Body of pancreas (tissue), 4 donors: ENCODE data around the gene CALML3. TPM values are rescaled to one million over a fixed set of nuclear protein-coding genes. Genes with fewer than 3 reads are reported as not detected.
A peak's percentile ranks its signal among the peaks of the same experiment; 100 is the strongest.

Experiments used
- ATAC-seq: fragments of 150-250 bp; one replicate; pipeline ENCODE4 v1.9.1; 2016
- DNase-seq, 4 donors: peaks; one replicate each; pipeline ENCODE4 v3.0.0-alpha.2; 2019
- H3K27ac ChIP-seq, 4 donors: fragments of 200-600 bp; sonication (generic); 1 replicate in 3 of 4; 2 replicates in 1 of 4; pipeline versions ENCODE4 v1.5.1 to v1.6.1; 2016 to 2019; ENCODE audit warnings: mild to moderate bottlenecking in 1 of 4, mixed read lengths in 1 of 4, moderate library complexity in 1 of 4
- H3K27me3 ChIP-seq, 2 donors: fragments of 200-600 bp; sonication (generic); one replicate each; pipeline ENCODE4 v1.6.0; 2016; ENCODE audit warnings: mild to moderate bottlenecking in 1 of 2
- H3K36me3 ChIP-seq, 2 donors: fragments of 200-600 bp; sonication (generic); replicated peaks in 1 of 2; 2 replicates each; pipeline ENCODE4 v1.5.1; 2016; ENCODE audit warnings: low read depth in 2 of 2; ENCODE audit not compliant: insufficient read depth in 1 of 2
- H3K4me1 ChIP-seq: fragments of 200-600 bp; sonication (generic); one replicate; pipeline ENCODE4 v1.6.0; 2016
- H3K4me3 ChIP-seq, 2 donors: fragments of 200-600 bp; sonication (generic); 1 replicate in 1 of 2; 2 replicates in 1 of 2; pipeline ENCODE4 v1.5.1; 2016 to 2019
- H3K9me3 ChIP-seq, 3 donors: fragments of 200-600 bp; sonication (generic); 1 replicate in 2 of 3; 2 replicates in 1 of 3; pipeline ENCODE4 v1.5.1; 2016
- CTCF ChIP-seq, 7 experiments: fragments of 450-650 bp in 4 of 7; fragments of 200-600 bp in 3 of 7; sonication (generic) in 3 of 7; IDR thresholded peaks; one replicate each; pipeline ENCODE4 v1.5.1; 2016 to 2019; ENCODE audit warnings: antibody characterized with exemption in 7 of 7
- POLR2A ChIP-seq, 3 donors: fragments of 450-650 bp; IDR thresholded peaks; one replicate each; pipeline ENCODE4 v1.6.1; 2016; ENCODE audit warnings: antibody characterized with exemption in 3 of 3, mild to moderate bottlenecking in 2 of 3
- WGBS, 2 donors: methylation state at CpG; one replicate each; pipeline ENCODE4 v1.1.5; 2017; 5-methylcytosine and 5-hydroxymethylcytosine counted together
- intact Hi-C: fragments of 100-400 bp; cut with DNase I; formaldehyde crosslinking; loops from one replicate; pipeline ENCODE4 v1.15.1; 2023
- total RNA-seq, 2 donors: library from RNA; depleted of rRNA; stranded (reverse); fragments of >200 nt; gene quantifications; one replicate each; pipeline ENCODE4 v1.1.0, GENCODE V29; 2016

The CALML3 gene
- total RNA-seq, 2 donors from 2014 or later = not detected

GRCh38 chr10:5534051-5534821, 9.5 kb downstream of the CALML3 start:
- intact Hi-C loops = no loop called here
- H3K27ac ChIP-seq = no peak overlapping the region
- peak in 1 of 4 donors; percentile 7 for DNase-seq
- no peaks in the 10 kb centered on the region for H3K36me3 ChIP-seq
- no peak for ATAC-seq
- no peaks in the 10 kb centered on the region for H3K27me3 ChIP-seq
- TF ChIP-seq CTCF (IDR thresholded peaks at IDR 0.05) (no peak), POLR2A (IDR thresholded peaks at IDR 0.05) (no peak)
- H3K4me1 ChIP-seq = peaks cover 5% of the 10 kb centered on the region
- no peak overlapping the region for H3K4me3 ChIP-seq
- WGBS, 2 donors = 85 to 90% methylated on average over 38 of the region's 38 CpGs
- H3K9me3 ChIP-seq = no peaks in the 10 kb centered on the region

- Histone ChIP-seq H3K9me3 (no peaks in the 10 kb centered on the region), H3K4me1 (no peaks in the 10 kb centered on the region), H3K27me3 (no peaks in the 10 kb centered on the region), H3K36me3 (no peaks in the 10 kb centered on the region), H3K4me3 (no peak overlapping the region), H3K27ac (no peak overlapping the region)
- TF ChIP-seq CTCF (IDR thresholded peaks at IDR 0.05) (no peak), POLR2A (IDR thresholded peaks at IDR 0.05) (no peak)
- WGBS, 2 donors = 64 to 72% methylated on average over 7 to 8 of the region's 8 CpGs
- intact Hi-C loops = no loop called here
- ATAC-seq (peak; percentile 50), DNase-seq (peak in 1 of 4 donors; percentile 5)
Measured at GRCh38 chr10:5534880-5535856, 10.4 kb downstream of the CALML3 start.

DNA sequence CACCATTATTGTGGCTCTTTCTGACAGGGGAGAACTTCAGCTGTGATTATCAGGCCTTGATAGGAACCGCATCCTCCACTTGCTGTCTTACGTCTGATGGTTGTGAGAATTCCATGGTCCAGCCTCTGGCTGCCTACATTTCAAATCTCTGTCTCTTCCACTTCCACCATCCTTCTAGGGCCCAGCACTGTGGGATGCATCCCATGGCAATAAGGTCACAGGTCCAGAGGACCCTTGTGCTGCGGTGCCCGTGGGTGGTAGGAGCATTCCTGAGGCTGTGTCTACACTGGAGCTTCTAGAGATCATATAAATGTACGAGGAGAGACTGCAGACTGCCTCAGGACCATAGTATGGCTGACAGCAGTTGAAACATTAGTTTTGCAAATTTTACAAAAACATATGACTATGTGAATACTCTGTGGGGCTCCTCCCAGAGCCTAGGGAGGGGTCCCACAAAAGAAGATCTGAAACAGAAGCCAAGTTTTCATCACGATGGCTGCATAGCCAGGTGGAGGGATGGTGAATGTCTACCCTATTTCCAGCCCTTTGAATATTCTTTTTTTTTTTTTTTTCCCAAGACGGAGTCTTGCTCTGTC, 11.8 kb downstream of the CALML3 start:
- intact Hi-C loops = no loop called here
- WGBS, 2 donors = 93 to 99% methylated on average over 7 of the region's 7 CpGs
- Histone ChIP-seq H3K9me3 (no peaks in the 10 kb centered on the region), H3K36me3 (no peaks in the 10 kb centered on the region), H3K27me3 (no peaks in the 10 kb centered on the region), H3K27ac (no peak overlapping the region), H3K4me3 (no peak overlapping the region), H3K4me1 (no peaks in the 10 kb centered on the region)
- ATAC-seq (no peak), DNase-seq (peak in 1 of 4 donors; percentile 6)
- TF ChIP-seq CTCF (IDR thresholded peaks at IDR 0.05) (no peak), POLR2A (IDR thresholded peaks at IDR 0.05) (no peak)

DNA sequence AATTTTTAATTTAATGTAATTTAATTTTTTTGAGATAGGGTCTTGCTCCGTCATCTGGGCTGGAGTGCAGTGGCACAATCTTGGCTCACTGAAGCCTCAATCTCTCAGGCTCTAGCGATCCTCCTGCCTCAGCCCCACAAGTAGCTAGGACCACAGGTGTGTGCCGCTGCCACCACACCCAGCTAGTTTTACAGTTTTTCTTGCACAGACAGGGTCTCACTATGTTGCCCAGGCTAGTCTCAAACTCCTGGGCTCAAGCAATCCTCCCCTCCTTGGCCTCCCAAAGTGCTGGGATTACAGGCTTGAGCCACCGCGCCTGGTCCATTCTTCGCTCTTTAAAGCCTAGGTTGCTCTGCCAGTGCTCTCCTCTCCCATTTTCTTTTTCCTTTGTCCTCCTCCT, 12.9 kb downstream of the CALML3 start:
- Histone ChIP-seq H3K9me3 (no peaks in the 10 kb centered on the region), H3K36me3 (no peaks in the 10 kb centered on the region), H3K27ac (no peak overlapping the region), H3K4me1 (no peaks in the 10 kb centered on the region), H3K27me3 (no peaks in the 10 kb centered on the region), H3K4me3 (no peak overlapping the region)
- 81% methylated on average over 6 of the region's 6 CpGs for WGBS, 2 donors
- DNase-seq (peak in 1 of 4 donors; percentile 0), ATAC-seq (no peak)
- intact Hi-C loops = no loop called here
- TF ChIP-seq CTCF (IDR thresholded peaks at IDR 0.05) (no peak), POLR2A (IDR thresholded peaks at IDR 0.05) (no peak)
